GM19025 (cell line): ENCODE measurements around the gene SLC8A1.

Source experiments
- ATAC-seq: cut with Tn5 transposase; IDR thresholded peaks from one replicate; pipeline ENCODE4 v1.9.1; 2021; ENCODE audit warnings: mild to moderate bottlenecking, low read depth, moderate library complexity; ENCODE audit not compliant: unreplicated experiment

Gene SLC8A1

GRCh38 chr2:40213071-40213470, 238.8 kb downstream of the SLC8A1 start:
- ATAC-seq: no peak

GRCh38 chr2:40210968-40211353, 240.9 kb downstream of the SLC8A1 start:
- no peak for ATAC-seq

GRCh38 chr2:40210344-40210967, 241.4 kb downstream of the SLC8A1 start:
- ATAC-seq: no peak

DNA sequence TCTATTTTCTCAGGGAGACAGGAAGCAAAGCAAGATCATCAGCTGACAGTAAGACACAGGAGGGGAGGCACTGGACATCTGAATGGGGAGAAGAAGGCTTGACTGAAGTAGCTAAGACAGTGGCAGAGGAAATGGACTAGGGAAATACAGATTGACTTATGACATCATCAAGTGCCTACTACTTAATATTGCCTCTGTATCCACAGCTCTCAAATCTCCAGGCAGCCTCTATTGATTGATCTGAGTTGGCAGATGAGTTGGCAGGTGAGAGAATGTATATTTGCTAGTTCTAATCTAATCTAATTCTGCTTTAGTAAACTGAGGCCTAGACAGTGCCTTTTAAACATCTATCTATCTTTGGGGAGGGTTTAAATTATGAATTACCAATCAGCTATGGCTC, 242.1 kb downstream of the SLC8A1 start:
- ATAC-seq: no peak

DNA sequence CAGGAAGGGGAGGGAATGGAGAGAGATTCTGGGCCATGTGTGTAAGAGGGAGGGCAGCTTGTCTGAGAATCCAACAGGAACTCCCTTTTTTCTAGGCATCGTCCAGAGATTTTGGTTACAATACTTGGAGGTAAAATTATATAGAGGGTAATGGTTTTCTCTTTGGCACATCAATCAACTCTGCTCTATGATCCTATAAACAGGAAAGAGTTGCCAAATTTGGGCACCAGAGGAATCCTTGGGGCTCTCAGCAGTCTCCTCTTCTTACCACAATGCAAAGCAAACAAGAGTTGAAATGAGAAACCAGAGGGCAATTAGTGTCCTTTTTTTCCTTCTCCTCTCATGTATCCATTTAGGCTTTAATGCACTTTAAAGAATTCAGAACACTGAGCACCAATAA, 243.4 kb downstream of the SLC8A1 start:
- ATAC-seq: no peak

DNA sequence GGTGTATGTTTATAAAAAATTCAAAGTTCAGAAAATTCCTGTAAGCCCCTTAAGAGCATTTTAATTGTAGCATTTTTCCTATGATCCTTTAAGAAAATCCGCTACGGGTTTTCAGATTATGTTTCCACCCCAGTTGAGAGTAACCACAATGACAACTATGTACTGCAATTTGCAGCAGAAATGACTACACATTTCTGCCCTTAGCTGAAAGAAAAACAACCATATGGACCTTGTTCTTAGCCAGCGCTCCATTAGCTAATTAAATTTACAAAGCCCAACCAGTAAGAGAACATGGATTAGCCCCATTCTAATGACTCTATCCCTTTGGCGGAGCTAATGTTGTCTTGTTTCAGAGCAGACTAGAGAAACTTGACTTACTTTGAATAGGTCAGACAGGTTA, 247.6 kb downstream of the SLC8A1 start:
- no peak for ATAC-seq

GRCh38 chr2:40202798-40203400, 249.0 kb downstream of the SLC8A1 start:
- ATAC-seq: no peak

- no peak for ATAC-seq
Measured at GRCh38 chr2:40201425-40201824, 250.5 kb downstream of the SLC8A1 start.

GRCh38 chr2:40200366-40200915, 251.4 kb downstream of the SLC8A1 start:
- no peak for ATAC-seq

DNA sequence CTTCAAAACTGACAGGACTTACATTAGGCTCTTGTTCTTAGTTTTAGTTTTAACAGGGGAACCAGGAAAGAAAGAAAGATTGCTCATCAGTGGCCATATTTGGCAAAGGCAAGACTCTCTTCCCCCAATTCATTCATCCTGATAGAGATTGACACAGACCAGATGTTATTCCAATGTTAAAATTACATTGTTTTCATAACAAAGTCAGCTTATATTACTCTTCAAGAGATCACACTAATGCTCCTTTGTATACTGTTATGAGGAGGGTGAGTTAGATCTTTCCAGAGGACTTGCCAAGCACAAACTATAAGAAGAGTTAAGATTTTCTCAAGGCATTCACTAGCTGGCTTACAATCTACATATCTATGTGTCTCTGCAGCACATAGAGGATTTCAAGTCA, 252.1 kb downstream of the SLC8A1 start:
- ATAC-seq: no peak

- ATAC-seq: no peak
Measured at GRCh38 chr2:40197121-40197520, 254.8 kb downstream of the SLC8A1 start.

GRCh38 chr2:40193670-40194026, 258.2 kb downstream of the SLC8A1 start:
- ATAC-seq: no peak

- no peak for ATAC-seq
Measured at GRCh38 chr2:40192864-40193669, 258.8 kb downstream of the SLC8A1 start.

- ATAC-seq: no peak
Measured at GRCh38 chr2:40190457-40190856, 261.4 kb downstream of the SLC8A1 start.

GRCh38 chr2:40189881-40190280, 262.0 kb downstream of the SLC8A1 start:
- no peak for ATAC-seq

- no peak for ATAC-seq
Measured at GRCh38 chr2:40187054-40187453, 264.8 kb downstream of the SLC8A1 start.

- no peak for ATAC-seq
Measured at GRCh38 chr2:40184551-40184950, 267.3 kb downstream of the SLC8A1 start.

DNA sequence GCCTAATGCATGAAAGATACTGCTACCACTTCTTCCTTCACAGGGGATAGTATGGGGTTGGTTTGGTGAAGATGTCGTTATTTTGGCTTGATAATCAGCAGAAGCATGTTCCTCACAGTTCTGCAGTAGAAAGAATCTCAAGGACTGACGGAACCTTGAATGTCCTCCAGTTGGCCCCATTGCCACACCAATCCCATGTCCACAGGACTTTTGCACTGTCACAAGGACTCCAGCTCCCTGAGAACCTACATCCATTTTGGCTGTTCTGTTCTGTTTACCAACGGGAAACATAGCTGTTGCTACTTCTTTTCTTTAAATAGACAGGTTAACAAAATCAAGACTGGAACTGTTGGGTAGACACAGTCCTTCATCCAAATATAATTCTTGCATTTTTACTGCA, 270.0 kb downstream of the SLC8A1 start:
- no peak for ATAC-seq

DNA sequence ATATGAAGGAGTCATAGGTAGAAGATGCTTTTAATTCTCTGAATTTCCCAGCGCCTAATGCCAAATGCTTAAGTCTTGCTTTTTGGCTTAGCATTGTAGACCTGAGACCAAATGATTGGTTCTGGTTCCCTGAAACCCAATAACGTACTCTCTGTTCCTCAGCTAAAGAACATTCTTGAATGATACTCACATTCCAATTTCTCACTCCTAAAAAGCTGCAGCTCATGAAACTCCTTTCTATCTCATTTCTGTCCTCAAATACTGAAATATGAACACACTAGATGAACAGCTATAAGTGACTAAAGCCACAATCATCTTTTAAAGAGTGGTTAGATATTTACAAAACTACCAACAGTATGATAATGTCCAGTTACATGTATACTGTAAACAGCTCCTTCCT, 272.1 kb downstream of the SLC8A1 start:
- no peak for ATAC-seq

GRCh38 chr2:40178971-40179370, 272.9 kb downstream of the SLC8A1 start:
- ATAC-seq: peak; percentile 80

- ATAC-seq: no peak
Measured at GRCh38 chr2:40178171-40178778, 273.6 kb downstream of the SLC8A1 start.
